ENCODE data around the gene ADAP1.

The ADAP1 gene

DNA sequence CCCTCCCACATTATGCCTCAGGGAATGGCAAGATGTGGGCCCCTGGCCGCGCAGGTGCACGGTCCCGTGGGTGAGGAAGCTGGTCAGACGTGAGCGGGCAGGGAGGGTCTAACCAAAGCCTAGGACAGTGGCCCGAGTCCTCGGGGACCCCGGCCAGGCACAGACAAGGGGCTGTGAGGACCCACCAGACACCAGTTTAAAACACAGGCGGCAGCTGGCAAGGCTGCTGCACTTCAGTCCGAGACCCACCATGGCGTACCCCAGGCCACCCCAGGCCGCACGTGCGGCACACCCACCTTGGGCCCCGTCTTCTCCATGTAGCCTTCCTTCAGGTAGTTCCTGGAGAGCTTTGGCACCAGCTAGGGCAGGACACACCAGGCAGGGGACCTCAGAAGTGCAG is 54.7 kb downstream of the ADAP1 start:
- H3K4me3 ChIP-seq (ENCODE audit: low read length): no peak overlapping the region
- no peak for DNase-seq (ENCODE audit: low read depth)
- TF ChIP-seq, protein P1, sequence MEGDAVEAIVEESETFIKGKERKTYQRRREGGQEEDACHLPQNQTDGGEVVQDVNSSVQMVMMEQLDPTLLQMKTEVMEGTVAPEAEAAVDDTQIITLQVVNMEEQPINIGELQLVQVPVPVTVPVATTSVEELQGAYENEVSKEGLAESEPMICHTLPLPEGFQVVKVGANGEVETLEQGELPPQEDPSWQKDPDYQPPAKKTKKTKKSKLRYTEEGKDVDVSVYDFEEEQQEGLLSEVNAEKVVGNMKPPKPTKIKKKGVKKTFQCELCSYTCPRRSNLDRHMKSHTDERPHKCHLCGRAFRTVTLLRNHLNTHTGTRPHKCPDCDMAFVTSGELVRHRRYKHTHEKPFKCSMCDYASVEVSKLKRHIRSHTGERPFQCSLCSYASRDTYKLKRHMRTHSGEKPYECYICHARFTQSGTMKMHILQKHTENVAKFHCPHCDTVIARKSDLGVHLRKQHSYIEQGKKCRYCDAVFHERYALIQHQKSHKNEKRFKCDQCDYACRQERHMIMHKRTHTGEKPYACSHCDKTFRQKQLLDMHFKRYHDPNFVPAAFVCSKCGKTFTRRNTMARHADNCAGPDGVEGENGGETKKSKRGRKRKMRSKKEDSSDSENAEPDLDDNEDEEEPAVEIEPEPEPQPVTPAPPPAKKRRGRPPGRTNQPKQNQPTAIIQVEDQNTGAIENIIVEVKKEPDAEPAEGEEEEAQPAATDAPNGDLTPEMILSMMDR (IDR thresholded peaks at IDR 0.05; ENCODE audit: insufficient read depth, low read depth, low read length, missing control alignments): no peak

DNA sequence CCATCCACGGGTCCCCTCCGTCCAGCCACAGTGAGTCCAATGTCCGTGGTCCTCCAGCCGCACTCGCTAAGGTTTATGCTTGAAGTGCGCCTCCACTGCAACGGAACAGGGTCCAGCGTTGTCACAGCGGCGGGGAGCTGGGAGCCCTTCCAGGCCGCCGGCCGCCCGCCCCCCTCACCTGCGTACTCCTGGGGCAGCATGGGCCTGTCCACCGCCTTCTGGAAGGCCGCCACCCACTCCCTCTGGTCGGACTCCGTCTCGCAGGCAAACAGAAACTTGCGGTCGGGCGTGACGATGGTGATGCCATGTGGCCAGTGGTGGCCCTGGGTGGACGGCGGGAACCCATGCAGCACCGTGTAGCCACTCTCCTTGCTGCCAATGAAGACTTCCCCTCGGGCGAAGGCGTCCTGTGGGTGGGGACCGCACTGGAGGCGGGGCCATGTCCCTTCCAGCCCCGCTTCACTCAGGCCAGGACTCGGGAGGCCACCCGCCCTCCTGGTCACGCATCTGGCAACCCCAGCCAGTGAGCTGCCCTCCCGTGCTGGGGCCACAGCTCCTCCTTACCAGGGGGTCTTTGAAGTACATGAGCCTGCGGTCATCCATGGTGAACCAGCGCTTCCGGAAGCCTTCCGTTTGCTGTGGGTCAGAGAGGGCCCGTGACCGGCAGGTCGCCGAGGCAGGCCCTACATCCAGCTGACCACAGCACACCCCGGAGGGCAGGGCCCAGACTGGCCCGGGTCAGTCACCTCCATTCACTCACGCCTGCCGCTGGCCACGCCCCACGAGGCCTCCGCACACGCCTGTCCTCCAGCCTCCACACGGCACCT is 55.4 kb downstream of the ADAP1 start:
- TF ChIP-seq, protein P1 (IDR thresholded peaks at IDR 0.05; ENCODE audit: insufficient read depth, low read depth, low read length, missing control alignments): no peak
- H3K4me3 ChIP-seq (ENCODE audit: low read length): no peak overlapping the region
- no peak for DNase-seq (ENCODE audit: low read depth)

DNA sequence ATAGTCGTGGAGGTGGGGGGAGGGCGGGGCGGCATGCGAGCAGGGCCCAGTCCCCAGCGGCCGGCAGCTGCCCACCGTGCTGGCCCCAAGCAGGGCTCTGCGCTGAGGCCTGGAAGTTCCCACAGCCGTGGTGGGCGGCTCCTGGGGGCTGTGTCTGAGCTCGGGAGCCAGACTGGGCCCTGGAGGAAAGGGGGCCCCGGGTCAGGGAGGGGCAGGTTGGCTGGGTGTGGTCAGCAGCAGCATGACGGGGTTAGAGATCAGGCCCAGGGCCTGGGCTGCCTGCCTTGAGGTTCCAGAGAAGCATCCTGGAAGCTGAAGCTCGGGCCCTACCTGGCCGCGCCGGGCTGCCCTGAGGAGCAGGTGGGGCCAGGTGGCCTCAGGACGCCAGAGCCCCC is 56.0 kb downstream of the ADAP1 start:
- DNase-seq (ENCODE audit: low read depth): no peak
- TF ChIP-seq, protein P1 (IDR thresholded peaks at IDR 0.05; ENCODE audit: insufficient read depth, low read depth, low read length, missing control alignments): no peak
- H3K4me3 ChIP-seq (ENCODE audit: low read length): no peak overlapping the region

DNA sequence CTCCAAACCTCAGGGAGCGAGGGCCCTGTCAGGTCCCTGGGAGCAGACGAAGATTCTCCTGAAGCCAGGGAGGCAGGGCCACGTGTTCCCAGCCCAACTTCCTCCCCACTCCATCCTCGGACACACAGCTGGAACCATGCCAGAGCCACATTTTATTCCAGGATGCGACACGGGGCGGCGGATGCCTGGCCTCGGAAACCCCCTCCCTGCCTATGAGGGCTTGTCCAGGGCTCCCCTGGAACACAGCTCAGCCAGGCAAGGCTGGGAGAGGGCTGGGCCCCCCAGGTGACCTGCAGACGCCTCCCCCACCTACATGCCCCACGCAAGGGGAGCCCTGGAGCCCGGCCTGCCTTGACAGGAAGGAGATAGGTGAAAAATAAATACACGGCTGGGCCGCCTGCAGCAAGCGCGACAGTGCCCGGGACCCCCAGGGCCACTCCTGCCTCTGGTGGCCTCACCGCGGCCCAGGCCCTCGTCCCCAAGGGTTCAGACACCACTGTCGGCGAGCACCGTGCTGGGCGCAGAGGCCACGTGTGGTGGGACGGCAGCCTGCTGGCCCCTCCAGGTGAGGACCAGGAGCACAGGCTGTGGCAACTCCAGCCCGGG is 56.6 kb downstream of the ADAP1 start:
- TF ChIP-seq, protein P1 (IDR thresholded peaks at IDR 0.05; ENCODE audit: insufficient read depth, low read depth, low read length, missing control alignments): no peak
- no peak for DNase-seq (ENCODE audit: low read depth)
- no peak overlapping the region for H3K4me3 ChIP-seq (ENCODE audit: low read length)

DNA sequence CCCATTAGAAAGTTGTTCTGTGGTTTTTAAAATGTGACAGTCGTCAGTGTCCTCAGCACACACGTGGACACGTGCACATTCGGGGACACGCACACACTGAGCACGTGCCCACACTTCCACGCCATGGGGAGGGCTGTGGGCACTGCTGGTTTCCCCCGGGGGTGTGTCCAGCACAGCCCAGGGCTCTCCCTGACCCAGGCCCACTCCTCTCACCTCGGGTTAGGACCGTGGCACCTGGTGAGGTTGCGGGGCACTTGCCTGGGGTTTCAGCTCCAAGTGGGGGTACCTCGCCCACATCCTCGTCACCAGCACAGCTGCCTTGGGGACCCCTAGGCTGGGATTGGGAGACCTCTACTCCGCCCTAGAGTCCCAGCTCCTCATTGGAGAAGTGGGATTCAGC is 57.4 kb downstream of the ADAP1 start:
- TF ChIP-seq, protein P1 (IDR thresholded peaks at IDR 0.05; ENCODE audit: insufficient read depth, low read depth, low read length, missing control alignments): no peak
- DNase-seq (ENCODE audit: low read depth): no peak
- H3K4me3 ChIP-seq (ENCODE audit: low read length): no peak overlapping the region

DNA sequence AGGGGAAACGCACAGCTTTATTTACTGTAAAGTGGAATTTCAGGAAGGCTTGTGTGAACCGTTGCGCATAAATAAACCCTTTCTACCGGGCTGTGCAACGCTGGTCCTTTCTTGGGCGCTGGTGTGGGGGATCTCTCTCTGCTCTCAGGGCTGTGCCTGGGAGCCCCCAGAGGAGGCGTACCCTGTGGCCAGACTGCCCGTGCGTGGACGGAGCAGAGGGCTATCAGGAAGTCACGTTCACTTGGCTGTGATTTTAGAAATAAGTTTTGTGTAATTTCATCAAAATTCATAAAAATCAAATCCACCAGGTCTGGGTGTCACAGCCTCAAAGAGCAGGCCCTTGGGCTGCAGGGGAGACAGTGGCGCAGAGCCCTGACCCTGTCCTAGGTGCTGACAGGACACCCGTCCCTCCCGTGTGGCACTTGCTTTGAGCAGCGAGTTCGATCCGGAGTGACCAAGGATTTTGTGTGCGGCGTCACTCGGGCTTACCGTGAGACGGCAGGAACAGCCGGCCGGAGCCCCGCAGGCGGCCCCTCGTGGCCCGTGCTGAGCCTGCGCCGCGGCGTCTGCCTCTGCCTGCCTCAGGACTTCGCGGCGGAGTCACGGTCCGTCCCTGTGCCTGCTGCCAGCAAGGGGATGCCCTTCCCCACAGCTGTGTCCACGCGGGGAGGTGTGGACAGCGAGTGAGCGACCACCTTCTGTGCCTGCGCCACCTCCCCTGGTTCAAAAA is 58.0 kb downstream of the ADAP1 start:
- no peak for DNase-seq (ENCODE audit: low read depth)
- TF ChIP-seq, protein P1 (IDR thresholded peaks at IDR 0.05; ENCODE audit: insufficient read depth, low read depth, low read length, missing control alignments): no peak
- H3K4me3 ChIP-seq (ENCODE audit: low read length): no peak overlapping the region

All from epithelial cell of esophagus (primary cell).